HCT116 (cell line): ENCODE data around the gene ZNF660.

Experiments used
- CBX3 ChIP-seq: IDR thresholded peaks from 2 replicates; pipeline ENCODE4 v1.6.1; 2012; ENCODE audit warnings: low read depth
- CTCF ChIP-seq, 3 experiments: fragments of 200-600 bp in 1 of 3; sonication (generic) in 1 of 3; IDR thresholded peaks in 2 of 3; conservative IDR thresholded peaks in 1 of 3; 2 replicates each; pipeline ENCODE4 v1.5.1; 2012 to 2017; ENCODE audit warnings: low read depth in 2 of 3, low read length in 2 of 3, antibody characterized with exemption in 1 of 3, borderline replicate concordance in 1 of 3, control low read depth in 1 of 3, mild to moderate bottlenecking in 1 of 3, mixed read lengths in 1 of 3, mixed run types in 1 of 3, moderate library complexity in 1 of 3; ENCODE audit not compliant: insufficient read depth in 1 of 3
- EGR1 ChIP-seq: IDR thresholded peaks from 2 replicates; pipeline ENCODE4 v1.6.1; 2012; ENCODE audit warnings: low read depth
- ELF1 ChIP-seq: IDR thresholded peaks from 2 replicates; pipeline ENCODE4 v1.6.1; 2012; ENCODE audit warnings: low read depth, borderline replicate concordance
- EZH2phosphoT487 ChIP-seq: fragments of 200-600 bp; IDR thresholded peaks from 2 replicates; pipeline ENCODE4 v1.6.1; 2018; ENCODE audit warnings: antibody characterized with exemption, borderline replicate concordance
- JUND ChIP-seq: IDR thresholded peaks from 2 replicates; pipeline ENCODE4 v1.6.1; 2012
- POLR2A ChIP-seq: IDR thresholded peaks from 2 replicates; pipeline ENCODE4 v1.7.0; 2011; ENCODE audit warnings: borderline replicate concordance; ENCODE audit not compliant: insufficient read depth, insufficient read length; ENCODE audit errors: extremely low read depth
- POLR2AphosphoS5 ChIP-seq: IDR thresholded peaks from 2 replicates; pipeline ENCODE4 v1.6.1; 2011; ENCODE audit warnings: mild to moderate bottlenecking, low read depth, low read length, moderate library complexity
- RAD21 ChIP-seq: IDR thresholded peaks from 2 replicates; pipeline ENCODE4 v1.6.1; 2012; ENCODE audit warnings: low read depth, mild to moderate bottlenecking
- REST ChIP-seq: IDR thresholded peaks from 2 replicates; pipeline ENCODE4 v1.6.1; 2012; ENCODE audit warnings: low read depth
- SP1 ChIP-seq: IDR thresholded peaks from 2 replicates; pipeline ENCODE4 v1.6.1; 2012; ENCODE audit warnings: low read depth
- SRF ChIP-seq: IDR thresholded peaks from 2 replicates; pipeline ENCODE4 v1.6.1; 2012; ENCODE audit warnings: low read depth
- ZBTB33 ChIP-seq: IDR thresholded peaks from 2 replicates; pipeline ENCODE4 v1.6.1; 2011; ENCODE audit warnings: mild to moderate bottlenecking, low read length, moderate library complexity; ENCODE audit not compliant: insufficient replicate concordance; ENCODE audit errors: extremely low read depth
- ZNF274 ChIP-seq: fragments of 200-500 bp; sonication (Bioruptor generic); IDR thresholded peaks from 2 replicates; pipeline ENCODE4 v1.6.1; 2014; ENCODE audit warnings: mild to moderate bottlenecking, low read depth, low read length, inconsistent platforms

- TF ChIP-seq CTCF (IDR thresholded peaks at IDR 0.05 in 2 of 3, conservative IDR thresholded peaks at IDR 0.05 in 1 of 3; ENCODE audit: borderline replicate concordance in 1 of 3, insufficient read depth in 1 of 3, low read depth in 2 of 3, low read length in 2 of 3) (no peak), ELF1 (no peak), EZH2phosphoT487 (no peak), POLR2A (no peak), ZNF274 (no peak), REST (no peak), POLR2AphosphoS5 (no peak), ZBTB33 (no peak), EGR1 (no peak), CBX3 (no peak), SP1 (no peak), JUND (no peak), SRF (no peak), RAD21 (no peak)
Measured at GRCh38 chr3:44561076-44561475, 23.7 kb upstream of the ZNF660 start.
